Activated T-helper 1 cell treated with anti-CD3 and anti-CD28 coated beads, Interleukin-12 subunit alpha, Interleukin-12 subunit beta, Interleukin-2, Interleukin-4 antibody, amounts not matched to agents 30 ng/mL and 10 ng/mL and 1 ng/mL, durations not matched to agents 14 hours and 24 hours and 36 hours (primary cell): ENCODE results near the gene ZNF827. TPM values are rescaled to one million over a fixed set of nuclear protein-coding genes. Genes with fewer than 3 reads are reported as not detected.
A peak's percentile ranks its signal among the peaks of the same experiment; 100 is the strongest.

Experiments used
- DNase-seq: peaks from one replicate; pipeline ENCODE4 v3.0.0; 2021; ENCODE audit warnings: low spot score
- H3K27ac Mint-ChIP-seq: one replicate; pipeline ENCODE4 v1.8.0; 2021; ENCODE audit warnings: mild to moderate bottlenecking, mixed read lengths
- H3K27me3 Mint-ChIP-seq: one replicate; pipeline ENCODE4 v1.8.0; 2022; ENCODE audit warnings: mild to moderate bottlenecking, moderate library complexity, mixed read lengths; ENCODE audit not compliant: insufficient read depth
- H3K36me3 Mint-ChIP-seq: one replicate; pipeline ENCODE4 v1.8.0; 2021; ENCODE audit warnings: low read depth, mixed read lengths
- H3K4me1 Mint-ChIP-seq: one replicate; pipeline ENCODE4 v1.8.0; 2021; ENCODE audit warnings: low read depth, mixed read lengths
- H3K4me3 Mint-ChIP-seq: one replicate; pipeline ENCODE4 v1.8.0; 2021; ENCODE audit warnings: mild to moderate bottlenecking, moderate library complexity, mixed read lengths
- H3K9me3 Mint-ChIP-seq: one replicate; pipeline ENCODE4 v1.8.0; 2021; ENCODE audit warnings: mixed read lengths
- intact Hi-C: fragments of 100-400 bp; cut with micrococcal nuclease; formaldehyde crosslinking; loops from one replicate; pipeline ENCODE4 v1.15.1; 2024
- total RNA-seq: library from RNA; stranded (reverse); gene quantifications from 2 replicates; pipeline ENCODE4 v1.2.3, GENCODE V29; 2022

The ZNF827 gene
- total RNA-seq, 1 donor from 2014 or later, result 51.1 TPM

DNA sequence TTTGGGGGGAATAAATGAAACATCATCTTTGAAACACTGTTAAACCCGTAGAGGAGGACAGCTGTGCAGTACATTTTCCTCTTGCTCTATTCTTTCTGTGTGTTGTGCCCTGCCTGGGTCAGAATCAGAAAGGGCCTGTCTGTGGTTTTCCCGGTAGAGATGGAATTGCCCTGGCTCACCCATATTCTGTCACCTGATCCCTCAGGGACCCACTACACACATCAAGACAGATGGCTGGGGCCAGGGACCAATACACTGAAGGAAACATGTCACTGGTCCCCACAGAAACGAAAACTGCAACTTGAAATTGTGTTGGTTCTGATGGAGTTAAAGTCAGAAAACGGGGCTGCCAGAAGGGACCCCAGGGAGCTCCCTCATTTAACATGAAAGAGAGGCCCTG, 114.9 kb downstream of the ZNF827 start:
- H3K9me3 Mint-ChIP-seq, result no peaks in the 10 kb centered on the region
- no peaks in the 10 kb centered on the region for H3K27me3 Mint-ChIP-seq
- no peak overlapping the region for H3K4me3 Mint-ChIP-seq
- H3K4me1 Mint-ChIP-seq, result peaks cover 64% of the 10 kb centered on the region
- DNase-seq, result no peak
- peaks cover 47% of the 10 kb centered on the region for H3K36me3 Mint-ChIP-seq
- no peak overlapping the region for H3K27ac Mint-ChIP-seq
- intact Hi-C loops, result no loop called here

GRCh38 chr4:145822581-145822980, 116.0 kb downstream of the ZNF827 start:
- H3K27me3 Mint-ChIP-seq, result no peaks in the 10 kb centered on the region
- H3K36me3 Mint-ChIP-seq, result peaks cover 49% of the 10 kb centered on the region
- peaks cover 55% of the 10 kb centered on the region for H3K4me1 Mint-ChIP-seq
- DNase-seq, result no peak
- intact Hi-C loops, result no loop called here
- H3K9me3 Mint-ChIP-seq, result no peaks in the 10 kb centered on the region
- H3K4me3 Mint-ChIP-seq, result no peak overlapping the region
- no peak overlapping the region for H3K27ac Mint-ChIP-seq

GRCh38 chr4:145822181-145822580, 116.4 kb downstream of the ZNF827 start:
- Mint-ChIP-seq H3K9me3 (no peaks in the 10 kb centered on the region), H3K27ac (no peak overlapping the region), H3K27me3 (no peaks in the 10 kb centered on the region), H3K4me1 (peaks cover 55% of the 10 kb centered on the region), H3K36me3 (peaks cover 51% of the 10 kb centered on the region), H3K4me3 (no peak overlapping the region)
- DNase-seq, result no peak
- intact Hi-C loops, result no loop called here

GRCh38 chr4:145821766-145822165, 116.9 kb downstream of the ZNF827 start:
- Mint-ChIP-seq H3K27ac (peak overlapping the region; percentile 32), H3K4me3 (no peak overlapping the region), H3K36me3 (peaks cover 55% of the 10 kb centered on the region), H3K4me1 (peaks cover 57% of the 10 kb centered on the region), H3K27me3 (no peaks in the 10 kb centered on the region), H3K9me3 (no peaks in the 10 kb centered on the region)
- intact Hi-C loops, result no loop called here
- DNase-seq, result no peak

DNA sequence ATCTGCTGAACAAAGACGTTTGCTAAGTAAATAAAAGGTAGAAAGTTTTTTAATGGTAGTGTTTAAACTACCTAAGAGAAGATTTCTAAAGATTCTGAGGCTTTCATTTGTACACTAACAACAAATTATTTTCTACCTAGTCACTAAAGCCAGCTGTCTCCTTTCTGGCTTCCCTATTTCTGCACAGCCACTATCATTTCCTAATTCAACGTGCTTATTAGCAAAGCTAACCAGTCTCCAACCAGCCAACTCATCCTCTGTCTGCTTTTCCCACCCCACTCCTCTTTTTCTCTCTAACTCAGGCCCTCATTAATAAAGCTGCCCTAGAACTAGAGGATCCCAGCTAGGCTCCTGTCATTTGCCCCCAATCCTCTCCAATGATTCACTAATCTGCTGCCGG, 118.2 kb downstream of the ZNF827 start:
- no peak overlapping the region for H3K27ac Mint-ChIP-seq
- H3K36me3 Mint-ChIP-seq, result peaks cover 52% of the 10 kb centered on the region
- H3K4me3 Mint-ChIP-seq, result no peak overlapping the region
- DNase-seq, result no peak
- intact Hi-C loops, result no loop called here
- no peaks in the 10 kb centered on the region for H3K27me3 Mint-ChIP-seq
- H3K9me3 Mint-ChIP-seq, result no peaks in the 10 kb centered on the region
- H3K4me1 Mint-ChIP-seq, result peaks cover 62% of the 10 kb centered on the region

DNA sequence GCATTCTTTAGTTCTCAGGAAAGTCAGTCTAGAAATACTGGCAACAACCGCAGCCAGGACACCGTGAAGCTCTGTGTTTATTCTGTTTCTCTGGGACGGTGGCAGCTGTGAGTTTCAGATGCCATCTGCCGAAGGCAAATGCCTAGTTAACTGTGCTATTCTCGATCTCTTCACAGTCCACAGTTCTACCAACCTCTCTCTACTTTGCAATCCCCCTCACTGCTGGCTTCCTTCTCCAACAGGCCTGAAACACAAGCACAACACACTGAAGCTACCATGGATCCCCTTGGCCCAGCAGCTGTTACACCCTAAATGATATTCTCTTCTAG, 118.8 kb downstream of the ZNF827 start:
- peaks cover 54% of the 10 kb centered on the region for H3K36me3 Mint-ChIP-seq
- no peak for DNase-seq
- peaks cover 67% of the 10 kb centered on the region for H3K4me1 Mint-ChIP-seq
- peak overlapping the region; percentile 8 for H3K27ac Mint-ChIP-seq
- H3K4me3 Mint-ChIP-seq, result no peak overlapping the region
- intact Hi-C loops, result no loop called here
- no peaks in the 10 kb centered on the region for H3K9me3 Mint-ChIP-seq
- H3K27me3 Mint-ChIP-seq, result no peaks in the 10 kb centered on the region

- H3K27me3 Mint-ChIP-seq, result no peaks in the 10 kb centered on the region
- H3K27ac Mint-ChIP-seq, result peak overlapping the region; percentile 8
- no peaks in the 10 kb centered on the region for H3K9me3 Mint-ChIP-seq
- peaks cover 69% of the 10 kb centered on the region for H3K4me1 Mint-ChIP-seq
- intact Hi-C loops, result no loop called here
- no peak overlapping the region for H3K4me3 Mint-ChIP-seq
- H3K36me3 Mint-ChIP-seq, result peaks cover 52% of the 10 kb centered on the region
- DNase-seq, result no peak
Observed at GRCh38 chr4:145819101-145819852, 119.3 kb downstream of the ZNF827 start.

DNA sequence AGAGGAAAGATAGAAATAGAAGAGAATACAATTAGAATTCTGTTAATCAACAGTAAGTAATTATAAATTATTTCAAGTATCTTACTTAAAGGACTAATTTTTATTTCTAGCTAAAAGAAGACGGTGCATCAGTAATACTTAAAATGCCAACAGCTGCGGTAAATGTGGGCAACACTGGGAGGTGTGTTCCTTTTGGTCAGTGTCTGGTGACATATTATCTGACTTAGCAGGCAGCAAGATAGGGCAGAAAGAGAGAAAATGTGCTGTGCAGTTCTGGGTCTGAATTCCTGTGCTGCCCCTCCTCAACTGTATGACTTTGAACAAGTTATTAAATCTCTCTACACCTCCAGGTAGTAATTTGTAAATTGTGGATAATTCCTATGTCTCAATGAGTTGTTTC, 120.6 kb downstream of the ZNF827 start:
- Mint-ChIP-seq H3K9me3 (peaks cover 6% of the 10 kb centered on the region), H3K27ac (no peak overlapping the region), H3K27me3 (no peaks in the 10 kb centered on the region), H3K4me1 (peaks cover 65% of the 10 kb centered on the region), H3K4me3 (no peak overlapping the region), H3K36me3 (peaks cover 54% of the 10 kb centered on the region)
- intact Hi-C loops, result no loop called here
- DNase-seq, result no peak

GRCh38 chr4:145816091-145816490, 122.5 kb downstream of the ZNF827 start:
- peaks cover 51% of the 10 kb centered on the region for H3K4me1 Mint-ChIP-seq
- H3K36me3 Mint-ChIP-seq, result peaks cover 56% of the 10 kb centered on the region
- peak overlapping the region; percentile 59 for H3K27ac Mint-ChIP-seq
- no peak for DNase-seq
- no peaks in the 10 kb centered on the region for H3K27me3 Mint-ChIP-seq
- no peak overlapping the region for H3K4me3 Mint-ChIP-seq
- intact Hi-C loops, result no loop called here
- peaks cover 6% of the 10 kb centered on the region for H3K9me3 Mint-ChIP-seq

DNA sequence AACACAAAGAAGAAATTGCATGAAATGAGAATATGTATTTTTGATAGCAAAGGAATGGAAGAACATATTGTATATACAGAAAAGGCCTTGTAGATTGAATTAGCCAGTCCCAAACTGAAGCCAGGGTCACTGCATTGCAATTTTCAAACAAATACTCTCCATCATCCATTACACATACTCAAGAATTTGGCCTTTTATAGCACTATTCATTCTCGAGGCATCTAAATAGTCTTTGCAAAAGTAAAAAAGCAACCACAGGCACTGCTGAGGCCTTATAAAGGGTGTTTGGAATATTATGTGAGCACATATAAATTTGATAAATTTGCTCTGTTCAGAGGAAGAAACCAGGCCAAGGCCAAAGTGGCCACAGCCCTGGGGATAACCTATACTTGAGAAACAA, 123.0 kb downstream of the ZNF827 start:
- DNase-seq, result no peak
- peaks cover 7% of the 10 kb centered on the region for H3K9me3 Mint-ChIP-seq
- intact Hi-C loops, result loop anchor here (1.0 kb wide), 4 partner anchors 8 to 196 kb away; partner anchors contain the start of gene MMAA
- H3K4me1 Mint-ChIP-seq, result peaks cover 51% of the 10 kb centered on the region
- peaks cover 57% of the 10 kb centered on the region for H3K36me3 Mint-ChIP-seq
- no peaks in the 10 kb centered on the region for H3K27me3 Mint-ChIP-seq
- peak overlapping the region; percentile 43 for H3K4me3 Mint-ChIP-seq
- peak overlapping the region; percentile 86 for H3K27ac Mint-ChIP-seq

GRCh38 chr4:145815027-145815612, 123.5 kb downstream of the ZNF827 start:
- DNase-seq, result no peak
- H3K4me1 Mint-ChIP-seq, result peaks cover 56% of the 10 kb centered on the region
- peaks cover 12% of the 10 kb centered on the region for H3K9me3 Mint-ChIP-seq
- H3K36me3 Mint-ChIP-seq, result peaks cover 60% of the 10 kb centered on the region
- intact Hi-C loops, result loop anchor here (1.0 kb wide), 4 partner anchors 8 to 196 kb away; partner anchors contain the start of gene MMAA
- no peaks in the 10 kb centered on the region for H3K27me3 Mint-ChIP-seq
- H3K27ac Mint-ChIP-seq, result peak overlapping the region; percentile 86
- peak overlapping the region; percentile 43 for H3K4me3 Mint-ChIP-seq

GRCh38 chr4:145814246-145814645, 124.4 kb downstream of the ZNF827 start:
- peaks cover 59% of the 10 kb centered on the region for H3K36me3 Mint-ChIP-seq
- H3K27me3 Mint-ChIP-seq, result no peaks in the 10 kb centered on the region
- no peak overlapping the region for H3K27ac Mint-ChIP-seq
- H3K9me3 Mint-ChIP-seq, result peaks cover 20% of the 10 kb centered on the region
- intact Hi-C loops, result no loop called here
- no peak for DNase-seq
- H3K4me1 Mint-ChIP-seq, result peaks cover 57% of the 10 kb centered on the region
- H3K4me3 Mint-ChIP-seq, result no peak overlapping the region

GRCh38 chr4:145812919-145813318, 125.7 kb downstream of the ZNF827 start:
- no peak for DNase-seq
- Mint-ChIP-seq H3K4me1 (peaks cover 70% of the 10 kb centered on the region), H3K9me3 (peaks cover 22% of the 10 kb centered on the region), H3K27ac (peak overlapping the region; percentile 40), H3K27me3 (no peaks in the 10 kb centered on the region), H3K36me3 (peaks cover 51% of the 10 kb centered on the region), H3K4me3 (no peak overlapping the region)
- intact Hi-C loops, result no loop called here
